OCI-LY1 (cell line): Measurements from ENCODE around the gene TREML4.

Experiments used
- H2AFZ ChIP-seq: fragments of 200-600 bp; sonication (generic), shearing (Covaris generic); 2 replicates; pipeline ENCODE4 v1.6.0; 2014; ENCODE audit warnings: antibody characterized with exemption, mild to moderate bottlenecking, low read length
- H3F3A ChIP-seq: fragments of 200-600 bp; sonication (generic), shearing (Covaris generic); 2 replicates; pipeline ENCODE4 v1.6.0; 2014; ENCODE audit warnings: mild to moderate bottlenecking, antibody characterized with exemption, low read length, moderate library complexity; ENCODE audit not compliant: insufficient read depth
- H3K27ac ChIP-seq: fragments of 200-600 bp; sonication (generic); 2 replicates; pipeline ENCODE4 v1.5.1; 2014; ENCODE audit warnings: low read length, mixed run types, mild to moderate bottlenecking, low read depth; ENCODE audit not compliant: poor library complexity, severe bottlenecking
- H3K27me3 ChIP-seq: fragments of 200-600 bp; sonication (generic); 2 replicates; pipeline ENCODE4 v1.6.0; 2014; ENCODE audit warnings: antibody characterized with exemption, mild to moderate bottlenecking, low read length, moderate library complexity; ENCODE audit not compliant: insufficient read depth
- H3K36me3 ChIP-seq: fragments of 200-600 bp; sonication (generic); 2 replicates; pipeline ENCODE4 v1.6.1; 2014; ENCODE audit warnings: mild to moderate bottlenecking, antibody characterized with exemption, low read length, moderate library complexity, mixed read lengths; ENCODE audit not compliant: insufficient read depth
- H3K4me1 ChIP-seq: fragments of 200-600 bp; sonication (generic); 2 replicates; pipeline ENCODE4 v1.5.1; 2014; ENCODE audit warnings: mild to moderate bottlenecking, low read length, moderate library complexity; ENCODE audit not compliant: insufficient read depth, severe bottlenecking
- H3K4me2 ChIP-seq: fragments of 200-600 bp; sonication (generic), shearing (Covaris generic); 2 replicates; pipeline ENCODE4 v1.6.1; 2014; ENCODE audit warnings: low read length
- H3K4me3 ChIP-seq: fragments of 200-600 bp; sonication (generic); 2 replicates; pipeline ENCODE4 v1.5.1; 2014; ENCODE audit warnings: low read length, low read depth, mild to moderate bottlenecking, mixed read lengths; ENCODE audit not compliant: poor library complexity, severe bottlenecking
- H3K79me2 ChIP-seq: fragments of 200-600 bp; shearing (Covaris generic); 2 replicates; pipeline ENCODE4 v1.6.1; 2016; ENCODE audit warnings: mixed run types, low read length, mixed read lengths; ENCODE audit not compliant: insufficient read depth
- H3K9ac ChIP-seq: fragments of 200-600 bp; sonication (generic), shearing (Covaris generic); 2 replicates; pipeline ENCODE4 v1.6.1; 2014; ENCODE audit warnings: mild to moderate bottlenecking, low read length, mixed read lengths
- H3K9me2 ChIP-seq: fragments of 200-600 bp; sonication (generic), shearing (Covaris generic); 2 replicates; pipeline ENCODE4 v1.6.1; 2014; ENCODE audit warnings: low read depth, mild to moderate bottlenecking, low read length, mixed read lengths
- H3K9me3 ChIP-seq: fragments of 200-600 bp; shearing (Covaris generic); 2 replicates; pipeline ENCODE4 v1.6.1; 2014; ENCODE audit warnings: low read length, mixed read lengths
- H4K20me1 ChIP-seq: fragments of 200-600 bp; sonication (generic), shearing (Covaris generic); 2 replicates; pipeline ENCODE4 v1.6.0; 2016; ENCODE audit warnings: mild to moderate bottlenecking, low read length; ENCODE audit not compliant: insufficient read depth
- EZH2 ChIP-seq: fragments of 200-600 bp; sonication (generic), shearing (Covaris generic); IDR thresholded peaks from 2 replicates; pipeline ENCODE4 v1.8.0; 2017; ENCODE audit warnings: borderline replicate concordance, mixed run types, mild to moderate bottlenecking, antibody characterized with exemption, low read length, moderate library complexity, mixed read lengths
- TF ChIP-seq, protein P1 (sequence below): fragments of 200-600 bp; sonication (generic), shearing (Covaris generic); IDR thresholded peaks from 2 replicates; pipeline ENCODE4 v1.5.1; 2017; ENCODE audit warnings: mild to moderate bottlenecking, antibody characterized with exemption, low read length, moderate library complexity, mixed read lengths

Gene TREML4

DNA sequence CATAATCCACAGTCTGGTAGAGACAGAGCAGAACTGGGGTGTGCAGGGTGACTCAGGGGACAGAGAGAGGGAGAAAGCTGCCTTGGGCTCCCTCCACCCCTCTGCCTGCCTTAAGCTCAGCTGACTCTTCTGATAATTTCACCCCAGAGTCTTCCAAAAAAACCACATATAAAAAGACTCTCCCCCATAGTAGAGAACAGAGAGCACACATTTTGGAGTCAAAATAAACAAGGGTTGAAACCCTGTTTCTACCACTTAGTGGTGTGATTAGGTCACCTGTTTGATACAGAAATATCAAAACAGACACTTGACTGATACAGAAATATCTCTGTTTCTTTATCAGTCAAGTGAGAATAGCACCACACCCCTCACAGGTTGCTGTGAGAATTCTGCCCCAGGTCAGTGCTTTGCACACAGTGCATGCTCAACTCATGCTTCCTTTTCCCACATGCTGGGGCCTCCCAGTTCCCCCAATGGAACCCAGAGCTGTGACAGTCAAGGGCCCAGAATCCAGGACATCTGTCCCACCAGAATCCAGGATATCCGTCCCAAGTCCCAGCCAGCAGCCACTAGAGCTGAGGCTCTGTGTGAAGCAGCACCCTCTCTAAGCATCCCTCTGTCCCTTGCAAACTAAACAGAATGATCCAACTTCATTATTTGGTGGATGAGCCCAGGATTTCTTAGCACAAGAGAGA lies 28.4 kb upstream of the TREML4 start:
- H3K9ac ChIP-seq: peak overlapping the region; percentile 3; the same call in 1 of the 2 replicates
- no peak overlapping the region for H2AFZ ChIP-seq
- no peaks in the 10 kb centered on the region for H3K79me2 ChIP-seq
- H3K4me2 ChIP-seq: peak overlapping the region; percentile 48; the same call in 1 of the 2 replicates
- TF ChIP-seq, protein P1, sequence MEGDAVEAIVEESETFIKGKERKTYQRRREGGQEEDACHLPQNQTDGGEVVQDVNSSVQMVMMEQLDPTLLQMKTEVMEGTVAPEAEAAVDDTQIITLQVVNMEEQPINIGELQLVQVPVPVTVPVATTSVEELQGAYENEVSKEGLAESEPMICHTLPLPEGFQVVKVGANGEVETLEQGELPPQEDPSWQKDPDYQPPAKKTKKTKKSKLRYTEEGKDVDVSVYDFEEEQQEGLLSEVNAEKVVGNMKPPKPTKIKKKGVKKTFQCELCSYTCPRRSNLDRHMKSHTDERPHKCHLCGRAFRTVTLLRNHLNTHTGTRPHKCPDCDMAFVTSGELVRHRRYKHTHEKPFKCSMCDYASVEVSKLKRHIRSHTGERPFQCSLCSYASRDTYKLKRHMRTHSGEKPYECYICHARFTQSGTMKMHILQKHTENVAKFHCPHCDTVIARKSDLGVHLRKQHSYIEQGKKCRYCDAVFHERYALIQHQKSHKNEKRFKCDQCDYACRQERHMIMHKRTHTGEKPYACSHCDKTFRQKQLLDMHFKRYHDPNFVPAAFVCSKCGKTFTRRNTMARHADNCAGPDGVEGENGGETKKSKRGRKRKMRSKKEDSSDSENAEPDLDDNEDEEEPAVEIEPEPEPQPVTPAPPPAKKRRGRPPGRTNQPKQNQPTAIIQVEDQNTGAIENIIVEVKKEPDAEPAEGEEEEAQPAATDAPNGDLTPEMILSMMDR: no peak
- no peak for TF ChIP-seq EZH2
- peaks cover 27% of the 10 kb centered on the region for H3K4me1 ChIP-seq
- no peaks in the 10 kb centered on the region for H3K9me3 ChIP-seq
- H3K9me2 ChIP-seq: no peaks in the 10 kb centered on the region
- H3F3A ChIP-seq: no peaks in the 10 kb centered on the region
- no peaks in the 10 kb centered on the region for H4K20me1 ChIP-seq
- H3K36me3 ChIP-seq: no peaks in the 10 kb centered on the region
- H3K4me3 ChIP-seq: no peak overlapping the region
- peak overlapping the region; percentile 73 for H3K27ac ChIP-seq
- H3K27me3 ChIP-seq: no peaks in the 10 kb centered on the region

DNA sequence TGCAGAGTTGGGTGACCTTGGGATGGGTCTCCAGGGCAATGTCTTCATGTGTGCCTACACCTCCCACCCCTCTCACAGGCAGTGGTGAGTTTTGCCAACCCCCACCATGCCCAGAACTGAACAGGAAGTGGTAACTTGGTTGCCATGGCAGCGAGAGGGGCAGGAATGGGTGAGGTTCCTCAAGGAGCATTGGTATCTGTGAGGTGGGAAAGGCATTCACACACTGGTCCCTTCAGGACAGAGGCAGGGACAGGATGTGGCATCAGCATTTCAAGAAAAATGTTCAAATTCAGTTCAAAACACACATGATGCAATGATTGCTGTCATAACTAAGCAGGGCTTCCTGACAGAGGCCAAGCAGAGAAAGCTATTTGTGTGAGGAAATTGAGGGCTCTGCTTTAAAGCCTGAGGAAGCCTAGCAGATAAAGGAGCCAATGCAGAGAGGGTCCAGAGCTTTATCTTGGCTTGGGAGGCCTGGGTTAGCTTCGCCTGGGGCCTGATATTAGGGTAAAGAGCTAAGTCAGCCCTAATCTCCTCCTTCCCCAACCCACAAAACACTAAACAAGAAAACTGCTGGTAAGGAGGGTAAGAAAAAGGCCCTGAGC lies 27.8 kb upstream of the TREML4 start:
- peak overlapping the region; percentile 73 for H3K27ac ChIP-seq
- H3K27me3 ChIP-seq: no peaks in the 10 kb centered on the region
- H3F3A ChIP-seq: no peaks in the 10 kb centered on the region
- no peak for TF ChIP-seq EZH2
- TF ChIP-seq, protein P1: no peak
- no peaks in the 10 kb centered on the region for H3K36me3 ChIP-seq
- peak overlapping the region; percentile 16; the same call in 1 of the 2 replicates for H3K9ac ChIP-seq
- peak overlapping the region; percentile 48 for H3K4me2 ChIP-seq
- no peaks in the 10 kb centered on the region for H3K9me3 ChIP-seq
- H4K20me1 ChIP-seq: no peaks in the 10 kb centered on the region
- peaks cover 27% of the 10 kb centered on the region for H3K4me1 ChIP-seq
- H3K79me2 ChIP-seq: no peaks in the 10 kb centered on the region
- no peaks in the 10 kb centered on the region for H3K9me2 ChIP-seq
- no peak overlapping the region for H2AFZ ChIP-seq
- peak overlapping the region; percentile 25 for H3K4me3 ChIP-seq

DNA sequence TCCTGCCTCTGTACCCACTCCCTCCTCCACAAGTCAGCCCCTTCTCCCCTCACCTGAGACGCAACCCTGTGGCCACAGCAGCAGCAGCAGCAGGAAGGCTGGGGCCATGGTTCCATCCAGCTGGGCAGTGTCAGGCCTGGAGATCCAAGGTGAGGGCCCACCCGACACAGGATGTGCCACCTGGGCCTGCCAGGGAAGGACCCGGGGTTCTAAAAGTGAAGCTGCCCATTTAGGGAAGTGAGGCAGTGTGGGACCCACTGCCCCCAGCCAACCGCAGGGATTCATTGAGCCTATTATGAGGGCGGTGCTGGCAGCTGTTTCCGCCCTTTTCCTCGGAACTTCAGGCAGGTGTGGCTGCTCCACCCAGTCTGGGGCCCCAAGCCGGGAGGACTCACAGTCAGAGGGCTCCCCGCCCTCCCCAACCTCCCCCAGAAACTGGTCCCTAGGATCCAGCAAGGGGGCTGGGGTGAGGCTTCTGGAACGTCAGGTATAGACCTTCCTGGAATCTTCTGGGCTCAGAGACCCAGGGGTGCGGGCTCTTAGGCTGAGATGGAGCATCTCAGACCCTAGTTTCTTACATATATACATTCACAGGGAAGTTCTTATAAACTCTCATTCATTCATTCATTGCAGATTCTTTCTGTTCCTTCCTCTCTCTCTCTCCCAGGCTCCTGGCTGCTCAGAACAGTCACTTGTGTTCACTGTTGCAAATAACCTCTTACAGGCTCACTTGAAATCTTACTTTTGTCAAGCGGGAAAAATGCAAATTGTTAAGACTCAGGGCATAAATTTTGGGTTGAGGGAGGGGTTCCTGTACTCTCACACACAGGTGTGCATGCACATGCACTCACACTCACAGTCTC lies 27.0 kb upstream of the TREML4 start, which contains the start of gene TREML2:
Gene TREML2 (minus strand): TSS at position 249 of the 863 bp plus-strand sequence. CDS start 141 bp downstream, at position 108.
- H3K4me3 ChIP-seq: peak within 1 kb of the TSS; percentile 25
- H4K20me1 ChIP-seq: no peaks in the 10 kb centered on the region
- peak within 1 kb of the TSS; percentile 16; the same call in 1 of the 2 replicates for H3K9ac ChIP-seq
- no peaks in the 10 kb centered on the region for H3K9me3 ChIP-seq
- H2AFZ ChIP-seq: no peak within 1 kb of the TSS
- peak within 1 kb of the TSS; percentile 73 for H3K27ac ChIP-seq
- no peaks in the 10 kb centered on the region for H3K27me3 ChIP-seq
- peak within 1 kb of the TSS; percentile 48 for H3K4me2 ChIP-seq
- no peaks in the 10 kb centered on the region for H3K9me2 ChIP-seq
- no peak for TF ChIP-seq EZH2
- TF ChIP-seq, protein P1: no peak
- no peaks in the 10 kb centered on the region for H3K36me3 ChIP-seq
- no peaks in the 10 kb centered on the region for H3K79me2 ChIP-seq
- H3F3A ChIP-seq: no peaks in the 10 kb centered on the region
- peaks cover 27% of the 10 kb centered on the region for H3K4me1 ChIP-seq
